Lower leg skin (tissue), 4 donors: ENCODE measurements around the gene BCAR3. TPM values are rescaled to one million over a fixed set of nuclear protein-coding genes. Genes with fewer than 3 reads are reported as not detected.
"Not testable (repeated sequence)": the region's sequence is repeated elsewhere in the genome, so short reads cannot be mapped to it uniquely, and the experiment has no call there.

Experiments
- DNase-seq, 2 donors: peaks; one replicate each; pipeline ENCODE4 v3.0.0-alpha.2; 2019; ENCODE audit warnings: low spot score in 2 of 2
- H3K4me3 ChIP-seq: fragments of 200-600 bp; sonication (generic); 2 replicates; pipeline ENCODE4 v1.5.1; 2017; ENCODE audit warnings: mild to moderate bottlenecking, low read depth; ENCODE audit not compliant: poor library complexity, severe bottlenecking
- POLR2A ChIP-seq, 2 donors: fragments of 450-650 bp; IDR thresholded peaks; one replicate each; pipeline ENCODE4 v1.6.1; 2016 to 2017; ENCODE audit warnings: antibody characterized with exemption in 2 of 2, mild to moderate bottlenecking in 1 of 2, moderate library complexity in 1 of 2
- WGBS, 2 donors: methylation state at CpG; one replicate each; pipeline ENCODE4 v1.1.5; 2018; 5-methylcytosine and 5-hydroxymethylcytosine counted together
- intact Hi-C: fragments of 100-400 bp; cut with DNase I; formaldehyde crosslinking; loops from one replicate; pipeline ENCODE4 v1.15.0; 2023; ENCODE audit warnings: low total_unique reads
- total RNA-seq, 4 donors: library from RNA; depleted of rRNA; stranded (reverse); fragments of >200 nt; gene quantifications; one replicate each; pipeline ENCODE4 v1.1.0, GENCODE V29; 2016
- TF ChIP-seq, protein P1 (sequence below), 3 donors: fragments of 450-650 bp; IDR thresholded peaks; one replicate each; pipeline ENCODE4 v1.5.1; 2016; ENCODE audit warnings: antibody characterized with exemption in 3 of 3, mild to moderate bottlenecking in 3 of 3, moderate library complexity in 2 of 3

The BCAR3 gene
- total RNA-seq, 4 donors from 2014 or later, result 41.8 to 57.5 (median 45.8) TPM

GRCh38 chr1:93593854-93594602 is 87.6 kb downstream of the BCAR3 start:
- H3K4me3 ChIP-seq, result no peak overlapping the region
- intact Hi-C loops, result no loop called here
- peak in 1 of 2 donors; percentile 78 for DNase-seq
- TF ChIP-seq, protein P1, sequence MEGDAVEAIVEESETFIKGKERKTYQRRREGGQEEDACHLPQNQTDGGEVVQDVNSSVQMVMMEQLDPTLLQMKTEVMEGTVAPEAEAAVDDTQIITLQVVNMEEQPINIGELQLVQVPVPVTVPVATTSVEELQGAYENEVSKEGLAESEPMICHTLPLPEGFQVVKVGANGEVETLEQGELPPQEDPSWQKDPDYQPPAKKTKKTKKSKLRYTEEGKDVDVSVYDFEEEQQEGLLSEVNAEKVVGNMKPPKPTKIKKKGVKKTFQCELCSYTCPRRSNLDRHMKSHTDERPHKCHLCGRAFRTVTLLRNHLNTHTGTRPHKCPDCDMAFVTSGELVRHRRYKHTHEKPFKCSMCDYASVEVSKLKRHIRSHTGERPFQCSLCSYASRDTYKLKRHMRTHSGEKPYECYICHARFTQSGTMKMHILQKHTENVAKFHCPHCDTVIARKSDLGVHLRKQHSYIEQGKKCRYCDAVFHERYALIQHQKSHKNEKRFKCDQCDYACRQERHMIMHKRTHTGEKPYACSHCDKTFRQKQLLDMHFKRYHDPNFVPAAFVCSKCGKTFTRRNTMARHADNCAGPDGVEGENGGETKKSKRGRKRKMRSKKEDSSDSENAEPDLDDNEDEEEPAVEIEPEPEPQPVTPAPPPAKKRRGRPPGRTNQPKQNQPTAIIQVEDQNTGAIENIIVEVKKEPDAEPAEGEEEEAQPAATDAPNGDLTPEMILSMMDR (IDR thresholded peaks at IDR 0.05), result no peak
- no peak for TF ChIP-seq POLR2A (IDR thresholded peaks at IDR 0.05)
- WGBS, 2 donors, result 80 to 87% methylated on average over 13 of the region's 13 CpGs

DNA sequence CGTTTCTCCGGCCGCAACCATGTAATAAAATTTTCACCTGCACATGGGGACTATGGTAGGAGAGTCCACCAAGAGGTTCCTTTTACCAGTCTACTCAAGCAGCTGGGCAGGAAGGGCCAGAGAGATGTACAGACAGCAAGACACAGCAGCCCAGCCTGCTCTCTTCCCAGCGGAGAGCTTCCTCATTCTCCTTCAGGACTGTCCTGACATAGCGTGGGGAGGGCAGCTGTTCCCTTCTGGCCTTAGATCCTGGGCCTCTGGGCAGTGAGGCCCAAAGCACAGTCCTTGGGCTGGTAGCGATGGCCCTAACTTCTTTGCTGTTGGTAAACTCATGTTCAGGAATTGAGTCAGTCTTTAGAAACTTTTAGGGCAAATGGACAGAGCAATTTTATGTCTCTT is 89.1 kb downstream of the BCAR3 start:
- intact Hi-C loops, result no loop called here
- H3K4me3 ChIP-seq, result no peak overlapping the region
- WGBS, 2 donors, result 85 to 90% methylated on average over 6 of the region's 6 CpGs
- no peak for TF ChIP-seq POLR2A (IDR thresholded peaks at IDR 0.05)
- TF ChIP-seq, protein P1 (IDR thresholded peaks at IDR 0.05), result no peak
- DNase-seq, result peak in 1 of 2 donors; percentile 81

GRCh38 chr1:93591676-93592550 is 89.7 kb downstream of the BCAR3 start:
- 73 to 83% methylated on average over 17 of the region's 17 CpGs for WGBS, 2 donors
- intact Hi-C loops, result no loop called here
- DNase-seq, result peak in 1 of 2 donors; percentile 83
- H3K4me3 ChIP-seq, result no peak overlapping the region
- TF ChIP-seq POLR2A (IDR thresholded peaks at IDR 0.05), result no peak
- TF ChIP-seq, protein P1 (IDR thresholded peaks at IDR 0.05), result no peak

GRCh38 chr1:93591291-93591675 is 90.4 kb downstream of the BCAR3 start:
- intact Hi-C loops, H3K4me3 ChIP-seq: not testable (repeated sequence)
- DNase-seq, result peak in 1 of 2 donors; percentile 29
- WGBS, 2 donors, result 86 to 90% methylated on average over 3 of the region's 3 CpGs

DNA sequence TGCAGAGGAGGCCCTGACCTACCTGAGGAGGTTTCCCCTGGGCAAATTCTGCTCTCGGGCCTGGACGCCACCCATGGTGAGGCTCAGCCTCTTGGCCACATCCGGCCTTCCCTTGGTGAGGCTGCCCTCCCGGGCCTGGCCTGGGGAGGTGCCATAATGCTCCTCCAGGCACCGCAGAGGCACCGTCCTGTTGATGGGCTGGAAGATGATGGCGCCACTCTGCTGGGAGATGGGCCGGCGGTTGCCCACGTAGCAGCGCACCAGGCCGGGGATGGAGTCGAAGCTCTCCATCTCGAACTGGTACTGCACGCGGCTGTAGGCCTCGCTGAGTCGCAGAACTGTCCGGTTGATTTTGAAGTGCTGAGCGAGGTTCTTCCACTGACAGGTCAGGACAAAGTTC is 92.7 kb downstream of the BCAR3 start:
- WGBS, 2 donors, result 95 to 96% methylated on average over 19 to 20 of the region's 20 CpGs
- DNase-seq, result no peak
- TF ChIP-seq, protein P1 (IDR thresholded peaks at IDR 0.05), result no peak
- no peak for TF ChIP-seq POLR2A (IDR thresholded peaks at IDR 0.05)
- H3K4me3 ChIP-seq, result no peak overlapping the region
- intact Hi-C loops, result no loop called here

DNA sequence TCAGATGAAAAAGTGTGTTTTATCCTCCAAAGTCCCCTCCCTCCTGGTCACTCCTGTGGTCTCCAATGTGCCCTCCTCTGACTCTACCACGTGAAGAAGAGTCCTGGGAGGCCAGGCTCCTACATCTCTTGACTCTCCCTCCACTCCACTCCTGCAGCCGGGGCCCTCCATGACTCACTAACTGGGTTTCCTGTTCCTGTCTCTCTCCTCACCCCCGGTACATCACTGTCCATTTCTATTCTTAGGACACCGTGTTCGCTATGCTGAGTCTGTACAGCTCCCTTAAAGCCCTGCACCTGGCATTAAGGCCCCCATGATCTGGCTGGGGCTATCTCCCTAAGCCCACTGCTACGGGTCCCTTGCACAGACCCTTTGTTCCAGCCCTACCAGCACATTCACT is 93.4 kb downstream of the BCAR3 start:
- TF ChIP-seq POLR2A (IDR thresholded peaks at IDR 0.05), result no peak
- TF ChIP-seq, protein P1 (IDR thresholded peaks at IDR 0.05), result no peak
- no peak for DNase-seq
- WGBS, 2 donors, result 78 to 79% methylated on average over 6 of the region's 6 CpGs
- intact Hi-C loops, result no loop called here
- no peak overlapping the region for H3K4me3 ChIP-seq
